GM21723 (cell line): ENCODE results near the gene PRDM10.

Experiments used
- ATAC-seq: cut with Tn5 transposase; IDR thresholded peaks from one replicate; pipeline ENCODE4 v1.9.1; 2021; ENCODE audit warnings: mild to moderate bottlenecking, moderate library complexity; ENCODE audit not compliant: unreplicated experiment

The PRDM10 gene

DNA sequence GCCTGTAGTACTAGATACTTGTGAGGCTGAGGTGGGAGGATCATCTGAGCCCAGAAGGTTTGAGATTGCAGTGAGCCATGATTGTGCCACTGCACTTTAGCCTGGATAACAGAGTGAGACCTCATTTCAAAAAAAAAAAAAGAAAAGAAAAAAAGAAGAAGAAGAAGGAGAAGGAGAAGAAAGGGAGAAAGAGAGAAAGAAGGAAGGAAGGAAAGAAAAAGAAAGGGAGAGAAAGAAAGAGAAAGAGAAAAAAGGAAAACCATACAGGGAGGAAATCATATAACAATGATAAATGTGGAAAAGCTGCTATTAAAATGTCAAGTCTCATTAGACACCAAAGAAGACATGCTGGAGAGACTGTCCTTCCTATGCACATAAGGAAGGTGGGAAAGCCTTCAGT lies 5.7 kb upstream of the PRDM10 start:
- ATAC-seq, result no peak

DNA sequence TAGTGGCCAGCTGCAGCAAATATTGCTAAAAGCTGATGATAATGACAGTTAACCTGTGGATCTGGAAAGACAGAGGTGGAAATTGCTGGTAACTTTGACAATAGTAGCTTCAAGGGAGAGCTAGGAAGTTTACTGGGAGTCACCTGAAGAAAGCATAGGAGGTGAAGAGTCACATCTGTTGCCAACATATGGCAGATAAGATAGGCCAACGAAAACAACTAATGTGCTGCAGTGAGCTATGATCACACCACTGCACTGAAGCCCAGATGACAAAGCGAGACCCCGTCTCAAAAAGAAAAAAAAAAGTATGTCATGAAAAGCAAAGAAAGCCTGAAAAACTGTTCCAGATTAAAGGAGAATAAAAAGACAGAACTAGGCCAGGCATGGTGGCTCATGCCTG lies 4.3 kb upstream of the PRDM10 start:
- ATAC-seq, result no peak

DNA sequence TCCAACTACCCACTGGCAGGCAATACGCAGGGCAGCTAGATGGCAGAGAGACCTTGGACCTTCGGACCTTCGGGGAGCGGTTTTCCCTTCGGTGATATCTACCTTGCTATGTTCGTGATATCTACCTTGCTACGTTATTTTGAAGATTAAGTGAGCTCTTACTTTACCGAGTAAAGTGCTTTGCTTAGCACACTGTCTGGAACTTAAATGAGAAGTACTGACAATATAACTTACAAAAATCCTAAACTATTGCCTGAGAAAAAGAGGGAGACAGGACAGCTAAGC lies 1.0 kb upstream of the PRDM10 start:
- no peak for ATAC-seq

DNA sequence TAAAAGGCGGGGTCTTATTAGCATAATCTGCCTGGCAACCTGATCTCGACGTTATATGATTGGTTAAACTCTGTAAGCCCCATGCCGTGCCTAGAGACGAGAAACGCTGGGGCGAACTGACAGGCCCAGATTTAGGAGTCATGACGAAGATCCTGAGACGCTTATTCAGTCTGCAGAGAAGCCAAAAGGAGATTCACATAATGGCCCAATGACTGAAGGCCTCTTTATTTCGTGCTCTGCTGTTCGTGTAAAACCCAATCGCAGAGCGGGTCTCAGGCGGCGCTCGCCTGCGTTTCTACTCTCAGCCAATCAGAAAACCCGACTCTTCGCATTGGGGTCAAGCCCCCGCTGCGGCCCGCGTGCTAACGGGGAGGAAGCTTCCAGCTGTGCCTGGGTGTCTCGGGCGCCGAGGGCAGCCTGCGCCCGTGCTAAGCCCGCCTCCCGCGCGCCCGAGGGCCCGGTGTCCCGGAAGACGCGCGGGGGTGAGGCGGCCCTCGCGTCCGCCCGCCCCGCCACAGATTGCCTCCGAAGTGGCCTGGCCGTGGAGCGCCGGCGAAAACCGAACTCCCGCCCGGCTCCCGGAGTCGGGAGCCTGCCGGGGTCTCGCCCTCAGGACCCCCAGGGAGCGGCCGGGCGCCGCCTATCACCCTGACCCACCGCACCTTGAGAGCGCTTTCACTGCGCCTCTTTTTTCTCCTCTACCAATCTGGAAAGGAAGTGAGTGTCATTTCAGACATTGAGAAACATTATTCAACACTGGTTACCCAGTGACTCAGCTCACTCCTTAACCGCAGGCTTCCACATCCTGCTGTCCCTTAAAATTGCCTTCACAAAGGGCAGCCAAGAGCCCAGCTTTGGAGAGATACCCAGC lies 446 bp upstream of the PRDM10 start:
- peak; percentile 81 for ATAC-seq

DNA sequence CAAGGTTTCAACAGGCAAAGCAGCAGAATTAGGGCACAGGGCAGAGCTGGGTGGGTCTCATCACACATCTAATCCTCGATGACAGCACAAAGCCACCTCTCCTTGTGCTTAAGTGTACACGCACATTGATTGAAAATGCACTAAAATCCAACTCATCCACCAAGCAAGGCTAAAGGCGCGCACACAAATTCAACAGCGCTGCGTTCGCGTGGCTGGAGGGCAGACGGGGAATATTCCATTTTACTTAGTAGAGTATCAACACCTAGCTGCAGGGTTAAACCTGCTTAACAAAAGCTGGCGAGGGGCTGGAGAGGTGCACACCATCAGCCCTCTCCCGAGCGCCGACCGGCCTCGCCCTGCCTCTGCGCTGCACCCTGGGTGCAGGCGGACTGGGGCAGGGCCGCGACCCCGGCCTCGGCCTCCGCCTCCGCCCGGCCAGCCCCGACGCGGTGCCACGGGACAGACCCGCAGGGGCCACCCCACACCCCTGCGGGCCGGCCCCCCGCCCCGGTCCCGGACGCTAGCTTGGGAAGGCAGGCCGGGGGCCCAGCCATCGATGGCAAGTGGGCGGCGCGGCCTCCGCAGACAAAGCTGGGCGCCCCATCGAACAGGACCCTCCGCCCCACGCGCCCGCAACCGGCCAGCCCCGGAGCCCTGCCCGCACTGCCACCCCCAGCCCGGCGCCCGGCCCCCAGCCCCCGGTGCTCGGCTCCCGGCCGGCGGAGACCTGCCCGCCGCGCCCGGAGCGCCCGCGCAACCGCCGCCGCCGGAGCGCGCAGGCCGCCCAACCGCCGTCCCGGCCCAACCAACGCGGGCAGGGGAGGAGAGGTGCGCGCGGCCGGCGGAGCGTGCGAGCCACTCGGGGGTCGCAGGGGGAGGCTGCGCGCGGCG lies 929 bp downstream of the PRDM10 start:
- ATAC-seq, result peak; percentile 33

DNA sequence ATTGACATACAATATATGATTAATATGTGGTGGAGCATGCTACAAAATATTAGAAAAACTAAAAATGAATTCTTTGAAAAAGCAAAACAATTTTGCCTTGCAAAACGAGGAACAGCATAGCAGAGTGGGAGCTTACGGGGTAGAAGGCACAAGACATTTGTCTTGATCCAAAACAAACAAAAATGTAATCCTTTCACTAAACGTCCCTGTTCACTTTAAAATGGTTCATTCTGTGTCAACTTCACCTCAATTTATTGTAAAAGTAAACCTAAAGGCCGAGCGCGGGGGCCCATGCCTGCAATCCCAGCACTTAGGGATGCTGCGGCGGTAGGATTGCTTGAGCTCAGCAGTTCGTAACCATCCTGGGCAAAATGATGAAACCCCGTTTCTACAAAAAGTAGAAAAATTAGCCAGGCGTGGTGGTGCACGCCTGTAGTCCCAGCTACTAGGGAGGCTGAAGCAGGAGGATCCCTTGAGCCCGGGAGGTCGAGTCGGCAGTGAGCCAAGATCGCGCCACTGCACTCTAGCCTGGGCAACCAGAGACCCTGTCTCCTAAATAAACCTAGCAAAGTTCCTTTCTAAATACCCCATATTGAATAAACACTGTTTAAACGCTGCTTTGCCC lies 2.0 kb downstream of the PRDM10 start:
- ATAC-seq, result no peak

DNA sequence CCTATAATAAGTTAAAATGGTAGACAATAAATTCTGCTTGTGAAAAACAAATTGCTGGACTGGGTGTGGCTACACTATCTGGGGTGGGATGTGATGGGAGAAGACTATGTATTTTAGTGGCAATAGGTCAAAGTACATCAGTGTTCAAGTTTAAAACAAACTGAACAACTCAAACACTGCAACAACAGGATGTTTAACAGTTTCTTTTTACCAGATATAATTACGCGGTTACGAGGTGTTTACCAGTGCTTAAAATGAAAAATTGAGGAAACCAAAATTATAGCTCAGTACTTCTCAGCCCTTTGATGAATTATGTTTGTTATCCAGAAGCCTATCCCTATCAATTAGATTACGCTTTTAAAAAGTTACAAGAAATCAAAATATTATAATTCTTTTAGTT lies 3.2 kb downstream of the PRDM10 start:
- no peak for ATAC-seq

DNA sequence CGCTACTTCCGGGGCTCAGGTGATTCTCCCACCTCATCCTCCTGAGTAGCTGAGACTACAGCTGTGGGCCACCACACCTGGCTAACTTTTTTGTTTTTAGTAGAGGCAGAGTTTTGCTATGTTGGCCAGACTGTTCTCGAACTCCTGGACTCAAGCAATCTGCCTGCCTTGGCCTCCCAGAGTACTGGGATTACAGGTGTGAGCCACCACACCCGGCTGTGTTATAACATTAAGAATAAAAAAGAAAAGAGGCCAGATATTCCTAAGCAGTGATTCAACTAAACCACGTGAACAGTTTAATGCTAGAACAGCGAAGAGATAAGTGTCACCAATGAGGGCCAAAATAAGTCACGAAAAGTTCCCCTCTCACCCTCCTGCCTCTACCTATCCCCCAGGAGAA lies 3.7 kb downstream of the PRDM10 start:
- no peak for ATAC-seq

DNA sequence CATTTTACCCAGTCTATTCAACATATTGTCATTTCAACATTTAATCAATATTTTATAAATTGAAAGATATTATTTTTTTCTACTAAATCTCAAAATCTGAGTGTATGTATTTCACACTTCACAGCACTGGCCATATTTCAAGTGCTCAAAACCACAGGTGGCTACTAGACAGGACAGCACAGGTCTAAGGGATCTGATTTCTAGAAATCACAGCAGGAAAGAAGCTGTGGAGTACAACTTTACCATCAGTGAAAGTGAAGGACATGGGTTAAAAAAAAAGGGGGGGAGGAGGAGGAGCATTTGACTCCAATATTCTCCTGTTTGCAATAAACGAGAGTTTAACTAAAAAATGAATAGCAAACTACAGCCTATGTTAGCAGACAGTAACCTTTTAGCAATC lies 4.5 kb downstream of the PRDM10 start:
- ATAC-seq, result no peak

DNA sequence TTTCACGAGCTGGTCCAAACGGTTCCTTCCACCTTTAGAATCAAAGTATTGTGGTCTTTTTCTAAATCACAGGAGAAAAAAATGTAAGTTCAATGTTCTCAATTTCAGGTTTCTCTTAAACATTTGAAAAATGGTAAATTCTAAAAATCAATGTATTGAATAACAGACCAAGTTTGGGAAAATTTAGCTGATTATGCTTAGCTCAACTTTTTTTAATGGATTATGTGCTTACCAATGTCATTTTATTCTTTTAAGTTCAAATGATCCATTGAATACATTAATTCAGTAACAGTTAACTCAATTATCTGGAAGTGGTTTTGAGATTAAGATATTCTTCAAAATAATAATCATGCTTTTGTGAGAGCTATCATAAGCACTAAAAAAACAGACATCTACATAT lies 5.1 kb downstream of the PRDM10 start:
- no peak for ATAC-seq

DNA sequence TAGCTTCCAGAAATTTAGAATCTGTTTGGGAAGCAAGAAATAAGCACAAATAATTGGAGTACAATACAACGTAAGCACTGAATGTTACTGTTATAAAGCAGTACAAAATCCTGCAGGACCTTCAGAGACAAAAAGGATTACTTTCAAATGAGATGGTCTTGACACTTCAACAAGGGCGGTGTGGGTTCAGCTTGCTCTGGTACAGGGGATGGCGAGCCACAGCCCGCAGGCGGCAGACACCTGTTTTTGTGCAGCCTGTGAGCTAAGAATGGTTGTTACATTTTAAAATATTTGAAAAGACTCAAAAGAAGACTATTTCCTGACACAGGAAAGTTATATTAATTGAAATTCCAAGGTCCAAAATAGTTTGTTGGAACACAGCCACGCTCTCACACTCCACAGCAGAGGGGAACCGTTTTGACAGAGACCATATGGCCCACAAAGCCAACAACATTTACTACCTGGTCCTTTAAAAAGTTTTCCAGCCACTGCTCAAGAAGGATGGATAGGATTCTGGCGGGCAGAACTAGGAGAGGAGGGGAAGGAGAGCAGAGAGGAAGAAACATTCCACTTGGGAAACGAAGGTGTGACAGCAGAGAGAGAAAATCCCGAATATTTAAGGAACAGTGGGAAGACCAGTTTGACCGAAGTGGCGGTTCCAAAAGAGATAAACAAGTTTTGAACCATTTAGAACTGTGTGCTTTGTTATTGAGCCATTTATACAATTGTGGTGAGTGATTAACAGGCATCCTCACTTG lies 6.3 kb downstream of the PRDM10 start:
- no peak for ATAC-seq

DNA sequence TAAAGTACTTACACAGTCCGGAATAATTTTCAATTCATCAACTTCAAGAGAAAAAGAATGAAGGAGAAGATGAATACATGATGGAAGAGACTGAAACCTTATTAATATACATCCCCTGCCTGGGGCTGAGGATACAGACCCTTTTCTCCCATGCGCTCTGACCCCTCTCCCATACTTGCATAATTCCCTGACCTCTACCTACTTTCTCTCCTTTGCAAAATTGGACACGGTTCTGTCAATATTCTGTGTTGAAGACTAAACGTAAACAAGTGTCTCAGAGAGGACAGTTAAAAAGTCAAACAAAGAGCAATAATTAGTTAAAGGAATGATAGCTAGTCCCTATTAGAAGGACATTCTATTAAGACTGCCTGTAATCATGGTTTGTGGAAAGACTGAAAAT lies 7.5 kb downstream of the PRDM10 start:
- no peak for ATAC-seq

DNA sequence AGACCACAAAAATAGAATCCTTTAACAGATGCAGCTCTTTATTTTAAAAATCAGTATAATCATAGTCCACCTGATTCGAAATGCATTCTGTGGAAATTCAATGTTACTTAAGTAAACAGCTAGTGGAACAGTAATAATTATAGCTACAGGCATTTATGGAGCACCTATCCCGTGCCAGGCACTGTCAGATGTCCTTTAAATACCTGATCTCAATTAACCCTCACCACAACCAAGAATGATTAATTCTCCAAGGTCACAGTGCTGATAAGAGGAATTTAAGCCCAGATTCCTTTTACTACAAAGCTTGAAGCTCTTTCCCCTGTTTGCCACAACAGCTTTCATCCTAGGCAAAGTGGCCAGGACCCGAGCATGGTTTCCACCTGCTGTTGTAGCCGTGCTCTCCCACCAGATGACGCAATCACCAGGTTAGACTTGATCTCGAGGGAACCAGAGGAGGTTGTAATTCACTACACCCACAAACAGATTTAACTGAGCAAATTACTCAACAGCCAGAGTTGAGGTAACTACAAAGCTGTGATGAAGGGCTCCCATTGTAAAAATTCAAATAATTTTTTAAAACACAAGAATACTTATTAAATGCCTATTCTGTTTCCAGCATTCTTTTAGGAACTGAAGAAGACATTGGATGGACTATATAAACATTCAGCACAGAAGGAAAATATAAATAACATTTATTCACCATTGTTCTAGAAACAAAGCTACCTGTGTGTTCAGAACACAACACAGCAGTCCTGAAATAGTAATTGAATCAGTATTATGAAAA lies 10.3 kb downstream of the PRDM10 start:
- peak; percentile 86 for ATAC-seq

DNA sequence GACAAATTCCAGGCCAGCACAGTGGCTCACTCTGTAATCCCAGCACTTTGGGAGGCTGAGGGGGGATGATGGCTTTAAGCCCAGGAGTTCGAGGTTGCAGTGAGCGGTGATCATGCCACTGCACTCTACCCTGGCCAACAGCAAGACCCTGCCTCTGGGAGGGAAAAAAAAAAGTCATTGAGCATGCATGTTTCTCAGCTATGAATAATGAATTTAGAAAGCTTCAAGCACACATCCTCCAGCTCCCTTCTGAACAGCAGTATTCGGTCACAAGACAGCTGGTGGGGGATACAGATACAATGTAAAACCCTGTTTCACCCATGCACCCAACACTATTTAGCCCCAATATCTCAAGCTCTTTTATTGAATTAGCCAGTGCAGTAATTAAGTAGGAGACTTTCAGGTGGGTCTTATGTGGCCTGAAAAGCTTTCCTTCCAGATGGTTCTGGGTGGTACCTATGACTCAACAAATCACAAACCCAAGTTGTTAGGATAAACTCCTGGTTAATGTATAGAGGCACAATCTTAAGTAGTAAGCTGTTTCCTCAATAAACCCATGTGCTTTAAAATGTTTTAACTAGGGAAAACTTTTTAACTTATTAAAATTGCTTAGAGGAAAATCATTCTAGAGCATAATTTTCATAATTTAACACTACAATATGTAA lies 13.4 kb downstream of the PRDM10 start:
- no peak for ATAC-seq

DNA sequence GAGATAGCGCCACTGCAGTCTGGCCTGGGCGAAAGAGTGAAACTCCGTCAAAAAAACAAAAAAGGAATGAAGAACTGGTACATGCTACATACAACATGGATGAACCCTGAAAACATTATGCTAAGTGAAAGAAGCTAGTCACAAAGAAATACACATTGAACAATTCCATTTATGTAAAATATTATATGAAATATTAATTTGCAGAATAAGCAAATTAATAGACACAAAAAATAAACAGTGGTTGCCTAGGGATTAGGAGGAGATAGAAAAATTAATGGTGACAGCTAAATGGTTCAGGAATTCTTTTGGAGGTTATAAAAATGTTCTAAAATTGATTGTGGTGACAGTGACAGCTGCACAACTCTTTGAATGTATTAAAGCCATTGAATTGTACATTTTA lies 14.7 kb downstream of the PRDM10 start:
- no peak for ATAC-seq

DNA sequence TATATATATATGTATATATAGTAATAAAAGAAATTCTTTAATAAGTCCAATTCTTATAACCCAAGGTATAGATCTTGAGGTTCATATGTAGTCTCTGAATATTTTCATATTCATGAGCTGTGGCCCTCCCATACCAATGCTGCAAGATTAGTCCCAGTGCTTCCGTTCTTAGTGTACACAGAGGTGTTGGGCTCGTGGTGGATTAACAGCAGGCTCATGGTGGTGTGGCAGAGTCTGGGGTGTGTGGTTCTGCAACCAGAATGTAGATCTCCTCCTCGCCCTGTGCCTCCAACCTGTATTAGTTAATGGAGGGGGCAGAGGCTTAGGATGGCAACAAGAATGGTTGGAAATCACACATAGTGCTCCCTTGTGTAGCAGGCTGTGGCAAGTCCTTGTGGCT lies 16.8 kb downstream of the PRDM10 start:
- no peak for ATAC-seq

DNA sequence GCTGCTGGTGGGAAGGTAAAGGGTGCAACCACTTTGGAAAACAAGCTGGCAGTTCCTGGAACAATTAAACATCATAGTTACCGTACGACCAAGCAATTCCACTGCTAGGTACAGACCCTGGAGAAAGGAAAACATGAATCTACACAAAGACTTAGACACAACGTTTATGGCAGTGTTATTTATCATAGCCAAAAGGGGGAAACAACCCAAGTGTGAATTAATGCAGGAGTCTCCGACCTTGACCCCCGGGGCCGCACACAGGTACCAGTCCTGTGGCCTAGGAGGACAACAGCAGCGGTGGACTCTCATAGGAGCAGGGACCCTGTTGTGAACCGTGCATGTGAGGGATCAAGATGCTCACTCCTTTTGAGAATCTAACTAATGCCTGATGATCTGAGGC lies 22.5 kb downstream of the PRDM10 start:
- no peak for ATAC-seq

DNA sequence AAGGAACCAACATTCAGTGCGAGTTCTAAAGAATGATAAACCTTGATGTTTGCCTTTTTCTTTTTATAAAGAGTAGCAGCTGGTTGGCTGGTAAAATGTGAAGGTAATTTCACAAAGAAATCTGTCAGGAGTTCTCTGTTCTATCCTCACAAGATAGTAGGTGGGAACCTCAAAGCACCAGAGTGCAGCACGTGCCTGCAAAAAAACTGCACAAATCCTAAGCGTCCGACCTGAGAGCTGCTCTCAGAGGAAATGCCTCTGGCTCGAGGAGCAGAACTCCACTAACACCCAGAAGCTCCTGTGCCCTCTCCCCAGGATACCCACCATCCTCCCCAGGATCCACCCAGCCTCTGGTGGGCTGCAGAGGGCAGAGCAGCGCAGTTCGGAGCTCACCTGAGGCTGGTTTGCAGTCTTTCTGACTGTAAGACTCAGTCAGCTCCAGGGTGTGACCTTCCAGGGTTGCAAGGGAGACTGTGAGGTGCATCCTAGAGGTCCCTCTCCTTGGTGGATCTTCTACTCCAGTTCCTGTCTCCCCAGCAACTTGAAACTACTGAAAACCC lies 23.5 kb downstream of the PRDM10 start:
- no peak for ATAC-seq

DNA sequence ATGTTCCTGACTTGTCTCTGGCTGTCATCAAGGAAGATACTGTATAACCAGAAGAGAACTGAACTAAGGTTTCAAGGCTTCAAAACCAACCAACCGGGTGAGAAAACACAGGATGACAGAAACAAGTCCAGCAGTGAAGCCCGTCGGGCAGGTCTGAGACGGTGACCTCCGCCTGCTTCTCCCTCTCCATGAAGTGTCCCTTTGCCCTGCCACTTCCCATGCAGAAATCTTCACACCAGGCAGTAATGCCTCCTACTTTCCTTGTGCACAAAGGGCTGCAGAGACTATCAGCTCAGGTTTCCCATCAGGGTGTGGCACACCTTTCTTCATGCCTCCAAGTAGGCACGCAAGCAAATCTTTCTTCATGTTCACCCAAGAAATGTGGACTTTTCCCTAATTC lies 24.2 kb downstream of the PRDM10 start:
- no peak for ATAC-seq

DNA sequence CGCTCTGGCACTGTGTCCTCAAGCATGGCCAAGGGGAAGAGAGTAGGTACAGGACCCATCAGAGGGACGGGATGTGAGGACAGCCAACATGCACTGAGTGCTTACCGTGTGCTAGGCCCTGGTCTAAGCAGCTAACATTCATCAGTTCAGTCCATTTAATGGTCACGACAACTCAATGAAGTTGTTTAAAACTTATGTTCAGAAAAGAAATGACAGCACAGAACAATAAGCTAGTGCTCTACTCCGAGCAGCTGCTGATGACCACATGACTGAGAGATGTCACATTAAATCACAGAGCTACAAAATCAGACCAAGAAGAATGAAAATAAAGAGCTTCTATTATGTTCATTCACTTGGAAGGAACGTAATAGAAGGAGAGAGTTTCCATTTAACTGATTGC lies 26.3 kb downstream of the PRDM10 start:
- ATAC-seq, result no peak
